NCI-H1694 treated with DMSO at 0.1 percent for 48 hours (cell line): ENCODE results near the gene SYT9.

ENCODE experiments used
- DNase-seq: peaks from one replicate; lab custom pipeline; 2025; lab: John Stamatoyannopoulos, UW

The SYT9 gene

GRCh38 chr11:7251836-7252682, at the start of gene SYT9:
Gene SYT9 (plus strand): TSS chr11:7251904. CDS start chr11:7252187, 283 bp downstream.
- no peak for DNase-seq

DNA sequence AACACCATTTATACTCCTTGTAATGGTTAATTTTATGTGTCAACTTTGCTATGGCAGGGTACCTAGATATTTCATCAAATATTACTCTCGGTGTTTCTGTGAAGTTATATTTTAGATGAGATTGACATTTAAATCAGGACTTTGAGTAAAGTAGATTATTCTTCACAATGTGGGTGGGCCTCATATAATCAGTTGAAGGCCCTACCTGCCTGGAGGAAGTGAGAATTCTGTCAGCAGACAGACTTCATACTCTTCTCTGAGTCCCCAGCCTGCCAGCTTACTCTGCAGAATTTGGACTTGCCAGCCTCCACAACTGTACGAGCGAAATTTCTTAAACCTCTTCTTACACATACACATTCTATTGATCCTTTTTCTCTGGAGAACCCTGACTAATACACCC, 49.3 kb upstream of the SYT9 start:
- no peak for DNase-seq

- DNase-seq: no peak
Measured at GRCh38 chr11:7204778-7205177, 46.9 kb upstream of the SYT9 start.

DNA sequence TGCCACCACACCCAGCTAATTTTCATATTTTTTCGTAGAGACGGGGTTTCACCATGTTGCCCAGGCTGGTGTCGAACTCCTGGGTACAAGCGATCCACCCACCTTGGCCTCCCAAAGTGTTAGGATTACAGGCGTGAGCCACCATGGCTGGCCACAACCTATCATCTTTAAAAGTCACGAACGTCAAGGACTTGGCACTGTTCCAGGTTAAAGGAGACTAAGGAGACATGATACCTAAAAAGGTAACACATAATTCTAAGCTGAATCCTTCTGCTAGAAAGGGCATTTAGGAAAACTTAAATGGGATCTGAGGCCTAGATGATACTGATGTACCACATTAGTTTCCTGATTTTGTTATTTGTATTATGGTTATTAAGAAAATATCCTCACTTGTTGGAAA, 43.3 kb upstream of the SYT9 start:
- no peak for DNase-seq

DNA sequence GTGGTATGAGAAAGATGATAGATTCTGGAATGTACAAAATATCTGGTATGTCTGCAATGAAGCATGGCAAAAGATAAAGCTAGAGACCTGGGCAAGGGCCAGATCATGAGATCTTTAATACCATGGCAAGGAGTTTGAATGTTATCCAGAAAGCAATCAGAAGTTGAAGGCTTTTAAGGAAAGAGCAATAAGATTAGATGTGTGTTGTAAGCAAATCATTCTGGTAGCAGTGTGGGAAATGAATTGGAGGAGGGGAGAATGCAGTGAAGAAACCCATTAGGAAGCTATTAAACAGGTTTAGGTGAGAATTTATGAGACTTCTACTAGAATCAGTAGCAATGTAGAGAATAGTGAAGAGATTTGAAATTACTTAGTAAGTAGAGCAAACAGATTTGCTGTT, 32.2 kb upstream of the SYT9 start:
- DNase-seq: no peak

- DNase-seq: no peak
Measured at GRCh38 chr11:7220636-7221035, 31.1 kb upstream of the SYT9 start.

DNA sequence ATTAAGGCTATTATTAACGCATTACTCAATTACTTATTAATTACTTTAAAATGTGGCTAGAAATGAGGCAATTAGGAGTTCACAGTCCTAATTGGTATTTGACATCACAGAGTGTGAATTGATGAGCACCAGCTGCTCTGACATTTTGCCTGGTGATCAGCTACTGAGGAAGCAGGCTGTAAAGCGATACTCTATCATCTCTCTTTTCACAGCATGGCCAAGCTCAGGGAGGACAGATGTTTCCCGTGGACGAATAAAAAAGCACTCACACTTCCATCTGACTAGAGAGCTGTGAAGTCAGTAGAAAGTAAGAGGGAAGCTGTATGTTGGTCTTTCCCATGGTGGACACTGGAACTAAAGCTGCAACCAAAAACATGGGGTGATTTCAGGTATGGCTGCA, 29.1 kb upstream of the SYT9 start:
- no peak for DNase-seq

GRCh38 chr11:7239877-7240276, 11.8 kb upstream of the SYT9 start:
- no peak for DNase-seq

DNA sequence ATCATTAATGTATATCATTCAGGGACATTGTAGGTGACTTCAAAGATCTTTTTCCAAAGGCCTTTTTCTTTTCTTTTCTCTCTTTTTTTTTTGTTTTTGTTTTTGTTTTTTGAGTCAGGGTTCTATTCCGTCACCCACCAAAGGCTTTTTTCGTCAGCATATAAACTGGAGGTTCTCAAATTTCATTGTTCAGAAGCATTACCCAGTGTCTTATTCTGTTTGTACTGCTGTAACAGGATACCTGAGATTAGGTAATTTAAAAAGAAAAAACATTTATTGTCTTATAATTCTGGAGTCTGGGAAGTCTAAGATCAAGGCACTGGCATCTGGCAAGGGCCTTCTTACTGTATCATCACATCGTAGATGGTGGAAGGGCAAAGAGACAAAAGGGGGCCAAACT, 6.4 kb upstream of the SYT9 start:
- no peak for DNase-seq

DNA sequence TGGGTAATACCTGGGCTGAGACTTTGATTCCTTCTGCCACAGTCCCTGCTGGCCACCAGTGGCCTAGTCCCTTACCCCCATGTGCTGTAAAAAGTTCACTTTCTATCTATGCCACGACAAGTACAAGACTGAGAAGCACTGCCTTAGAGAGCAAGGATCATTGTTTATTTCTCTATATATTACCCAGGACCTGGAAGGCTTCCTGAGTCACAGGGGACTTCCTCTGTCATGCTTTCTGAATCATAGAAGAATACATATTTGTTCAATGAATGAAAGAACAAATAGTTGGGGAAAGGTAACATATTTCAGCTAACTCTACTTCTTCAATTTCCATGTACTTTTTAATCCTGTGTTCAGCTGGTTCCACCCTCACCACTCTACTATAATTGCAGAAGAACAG, 5.5 kb upstream of the SYT9 start:
- no peak for DNase-seq

DNA sequence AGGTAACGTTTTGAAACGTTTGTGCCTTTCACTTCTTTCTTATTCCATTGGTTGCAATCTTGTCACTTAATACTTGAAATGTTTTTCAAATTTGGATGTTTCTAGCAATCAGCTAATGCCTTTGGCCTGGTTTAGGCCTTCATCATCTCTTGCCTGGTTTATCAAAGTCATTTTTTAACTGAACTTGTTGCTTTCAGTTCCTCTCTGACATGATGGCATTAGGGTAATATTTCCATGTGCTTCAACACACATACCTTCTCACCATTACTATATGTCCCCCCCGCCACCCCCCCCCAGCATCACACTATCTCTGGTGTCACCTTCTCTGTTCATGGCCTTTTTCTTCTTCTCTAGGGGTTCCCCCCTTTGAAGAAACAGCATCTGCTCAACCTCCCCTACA, 1.5 kb upstream of the SYT9 start:
- DNase-seq: no peak

DNA sequence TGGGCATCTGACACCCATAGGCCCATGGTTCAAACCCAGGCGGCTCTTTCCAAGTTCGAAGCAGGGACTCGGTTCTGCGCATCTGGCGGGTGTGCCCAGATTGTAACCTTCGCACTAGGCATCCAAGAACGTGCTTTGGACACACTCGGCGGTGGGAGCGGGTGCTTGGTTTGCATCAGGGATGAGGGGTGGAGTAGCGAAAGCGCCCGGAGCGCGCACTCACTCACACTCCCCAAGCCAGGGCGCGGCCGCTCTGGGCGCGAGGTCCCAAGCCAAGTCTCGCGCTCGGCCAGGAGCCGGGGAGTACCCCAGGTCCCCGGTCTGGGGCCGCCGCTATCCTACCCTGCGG, 243 bp upstream of the SYT9 start:
- no peak for DNase-seq

- DNase-seq: no peak
Measured at GRCh38 chr11:7252683-7253213, 1.0 kb downstream of the SYT9 start.

GRCh38 chr11:7253800-7254199, 2.1 kb downstream of the SYT9 start:
- DNase-seq: no peak

GRCh38 chr11:7254731-7255291, 3.1 kb downstream of the SYT9 start:
- no peak for DNase-seq

GRCh38 chr11:7256943-7257342, 5.2 kb downstream of the SYT9 start:
- DNase-seq: no peak

GRCh38 chr11:7257724-7258123, 6.0 kb downstream of the SYT9 start:
- DNase-seq: no peak

GRCh38 chr11:7261578-7261977, 9.9 kb downstream of the SYT9 start:
- DNase-seq: no peak

- DNase-seq: no peak
Measured at GRCh38 chr11:7262672-7263071, 11.0 kb downstream of the SYT9 start.

DNA sequence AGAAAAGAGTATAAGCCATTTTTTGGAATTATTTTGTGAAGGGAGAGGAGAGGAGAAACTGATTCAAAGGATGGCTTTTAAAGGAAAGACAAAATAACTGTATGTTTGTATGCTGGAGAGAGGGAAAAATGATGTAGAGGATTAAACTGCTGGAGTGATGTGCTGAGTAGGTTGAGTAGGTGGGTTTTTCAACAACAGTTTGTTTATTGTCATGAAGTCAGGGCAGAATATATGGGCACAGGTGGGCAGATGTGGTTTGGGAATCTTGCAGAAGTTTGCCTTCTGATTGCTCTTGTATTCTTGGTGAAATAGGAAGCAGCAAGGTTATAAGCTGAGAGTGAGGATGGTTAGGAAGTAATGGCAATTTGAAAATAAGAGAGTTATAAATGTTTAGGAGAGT, 12.1 kb downstream of the SYT9 start:
- DNase-seq: no peak

DNA sequence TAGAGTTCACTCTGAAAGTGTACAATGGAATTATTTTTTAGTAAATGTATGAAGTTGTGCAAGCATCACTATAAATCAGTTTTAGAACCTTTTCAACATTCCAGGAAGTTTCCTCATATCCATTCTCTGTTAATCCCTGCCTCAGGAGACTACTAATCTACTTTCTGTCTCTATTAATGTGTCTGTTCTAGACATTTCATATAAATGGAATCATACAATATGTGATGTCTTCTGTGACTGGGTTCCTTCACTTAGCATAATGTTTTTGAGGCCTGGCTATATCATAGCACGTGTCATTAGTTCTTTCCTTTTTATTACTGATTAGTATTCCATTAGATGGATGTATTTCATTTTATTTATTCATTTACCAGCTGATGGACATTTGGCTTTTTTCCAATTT, 17.1 kb downstream of the SYT9 start:
- DNase-seq: no peak

DNA sequence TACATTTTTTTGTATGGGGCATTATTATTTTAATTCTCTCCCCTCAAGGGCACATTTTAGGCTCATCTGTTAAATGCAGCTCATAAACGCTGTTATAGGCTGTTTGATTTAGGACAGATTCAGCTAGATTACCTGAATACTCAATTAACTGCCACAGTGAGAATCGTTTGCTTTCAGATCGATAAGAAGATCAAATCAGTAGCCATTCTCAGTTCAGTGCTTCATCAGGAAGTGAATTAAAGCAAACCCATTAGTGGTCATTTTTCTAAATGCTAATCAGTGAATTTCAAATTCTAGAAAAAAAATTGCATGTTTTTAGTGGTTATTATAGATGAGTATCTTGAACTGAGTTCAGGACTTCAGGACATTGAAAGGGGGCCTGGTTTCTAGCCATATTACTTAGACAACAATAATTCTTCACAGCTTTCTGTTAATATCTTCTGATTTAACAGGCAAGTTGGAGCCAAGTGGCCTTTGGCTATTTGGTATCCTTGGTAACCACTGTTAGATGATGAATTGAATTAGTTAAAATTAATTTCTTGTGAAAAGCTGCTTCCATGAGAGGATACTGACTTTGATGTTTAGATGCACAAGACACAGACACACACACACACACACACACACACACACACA, 18.6 kb downstream of the SYT9 start:
- DNase-seq: no peak

- DNase-seq: no peak
Measured at GRCh38 chr11:7272373-7272772, 20.7 kb downstream of the SYT9 start.
